ENCODE data around the gene TPRG1. TPM values are rescaled to one million over a fixed set of nuclear protein-coding genes. Genes with fewer than 3 reads are reported as not detected.

Gene TPRG1
- total RNA-seq, 4 donors from 2014 or later, result 11.7 to 37.3 (median 14.8) TPM

GRCh38 chr3:189355481-189356201, 183.9 kb downstream of the TPRG1 start:
- TF ChIP-seq, protein P1, sequence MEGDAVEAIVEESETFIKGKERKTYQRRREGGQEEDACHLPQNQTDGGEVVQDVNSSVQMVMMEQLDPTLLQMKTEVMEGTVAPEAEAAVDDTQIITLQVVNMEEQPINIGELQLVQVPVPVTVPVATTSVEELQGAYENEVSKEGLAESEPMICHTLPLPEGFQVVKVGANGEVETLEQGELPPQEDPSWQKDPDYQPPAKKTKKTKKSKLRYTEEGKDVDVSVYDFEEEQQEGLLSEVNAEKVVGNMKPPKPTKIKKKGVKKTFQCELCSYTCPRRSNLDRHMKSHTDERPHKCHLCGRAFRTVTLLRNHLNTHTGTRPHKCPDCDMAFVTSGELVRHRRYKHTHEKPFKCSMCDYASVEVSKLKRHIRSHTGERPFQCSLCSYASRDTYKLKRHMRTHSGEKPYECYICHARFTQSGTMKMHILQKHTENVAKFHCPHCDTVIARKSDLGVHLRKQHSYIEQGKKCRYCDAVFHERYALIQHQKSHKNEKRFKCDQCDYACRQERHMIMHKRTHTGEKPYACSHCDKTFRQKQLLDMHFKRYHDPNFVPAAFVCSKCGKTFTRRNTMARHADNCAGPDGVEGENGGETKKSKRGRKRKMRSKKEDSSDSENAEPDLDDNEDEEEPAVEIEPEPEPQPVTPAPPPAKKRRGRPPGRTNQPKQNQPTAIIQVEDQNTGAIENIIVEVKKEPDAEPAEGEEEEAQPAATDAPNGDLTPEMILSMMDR (IDR thresholded peaks at IDR 0.05), result no peak
- TF ChIP-seq POLR2A (IDR thresholded peaks at IDR 0.05), result no peak
- TF ChIP-seq EP300 (IDR thresholded peaks at IDR 0.05), result no peak
- Histone ChIP-seq H3K4me1 (peaks cover 0 to 20% (median 2%) of the 10 kb centered on the region in 4 donors), H3K4me3 (no peak overlapping the region), H3K9me3 (no peaks in the 10 kb centered on the region), H3K36me3 (no peaks in the 10 kb centered on the region), H3K27me3 (no peaks in the 10 kb centered on the region), H3K27ac (no peak overlapping the region)
- DNase-seq (ENCODE audit: low spot score in 2 of 2), result no peak
- 49 to 51% methylated on average over 6 of the region's 6 CpGs for WGBS, 2 donors

DNA sequence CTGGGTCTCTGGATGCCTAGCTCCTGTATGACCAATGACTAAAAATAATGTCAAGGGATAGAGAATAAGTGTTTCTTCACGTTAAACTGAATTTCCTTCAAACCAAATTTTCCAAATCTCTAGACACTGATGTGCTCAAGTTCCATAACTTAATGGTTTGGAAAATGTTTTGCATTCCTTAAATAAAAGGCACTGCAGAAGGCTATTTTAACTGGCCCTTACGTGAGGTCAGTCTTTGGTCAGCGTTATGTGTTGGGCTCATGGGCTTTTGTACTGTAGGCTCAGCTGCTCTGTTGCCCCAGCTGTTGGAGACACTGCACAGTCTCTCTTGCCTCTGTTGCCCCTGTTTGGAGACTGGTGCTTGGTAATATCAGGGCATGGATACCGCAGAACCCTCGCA, 188.5 kb downstream of the TPRG1 start:
- H3K27ac ChIP-seq, result no peak overlapping the region
- peaks cover 0 to 20% (median 2%) of the 10 kb centered on the region in 4 donors for H3K4me1 ChIP-seq
- H3K4me3 ChIP-seq, result no peak overlapping the region
- WGBS, 2 donors, result 71 to 77% methylated on average over 5 of the region's 5 CpGs
- DNase-seq (ENCODE audit: low spot score in 2 of 2), result no peak
- TF ChIP-seq POLR2A (IDR thresholded peaks at IDR 0.05), result no peak
- no peak for TF ChIP-seq EP300 (IDR thresholded peaks at IDR 0.05)
- TF ChIP-seq, protein P1 (IDR thresholded peaks at IDR 0.05), result no peak
- no peaks in the 10 kb centered on the region for H3K36me3 ChIP-seq
- H3K27me3 ChIP-seq, result no peaks in the 10 kb centered on the region
- H3K9me3 ChIP-seq, result no peaks in the 10 kb centered on the region

DNA sequence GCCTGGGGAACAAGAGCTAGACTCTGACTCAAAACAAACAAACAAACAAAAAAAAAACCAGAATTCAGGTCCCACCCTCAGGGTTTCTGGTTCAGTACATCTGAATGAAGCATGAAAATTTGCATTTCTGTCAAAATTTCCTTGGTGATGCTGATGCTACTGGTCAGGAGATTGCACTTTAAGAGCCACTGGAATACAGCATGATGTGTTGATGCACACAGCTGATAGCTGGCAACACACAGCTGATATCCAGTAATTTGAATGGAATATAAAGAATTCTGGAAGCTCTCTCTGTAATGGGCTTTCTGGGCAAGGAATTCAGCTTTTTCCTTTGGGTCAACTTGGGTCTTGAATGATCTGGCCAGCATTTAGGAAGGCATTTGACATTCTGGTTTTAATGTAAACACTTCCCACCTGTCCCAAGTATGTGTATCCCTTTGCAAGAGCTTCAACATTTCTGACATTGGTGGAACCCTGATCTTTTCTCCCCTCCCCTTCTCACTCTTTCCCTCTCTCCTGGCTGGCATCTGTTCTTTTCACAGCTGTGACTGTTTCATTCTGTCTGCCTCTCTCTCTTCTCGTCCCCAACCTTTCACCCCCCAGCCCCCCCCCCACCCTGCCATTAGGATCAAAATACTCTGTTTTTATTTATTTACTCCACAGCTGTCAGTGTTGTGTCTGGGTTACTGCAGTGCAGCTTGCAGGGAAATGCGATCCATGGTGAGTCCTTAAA, 189.5 kb downstream of the TPRG1 start:
- no peaks in the 10 kb centered on the region for H3K27me3 ChIP-seq
- DNase-seq (ENCODE audit: low spot score in 2 of 2), result no peak
- H3K4me3 ChIP-seq, result no peak overlapping the region
- no peaks in the 10 kb centered on the region for H3K9me3 ChIP-seq
- WGBS, 2 donors, result 56% methylated on average over 2 of the region's 2 CpGs
- no peaks in the 10 kb centered on the region for H3K36me3 ChIP-seq
- TF ChIP-seq EP300 (IDR thresholded peaks at IDR 0.05) (no peak), POLR2A (IDR thresholded peaks at IDR 0.05) (no peak)
- TF ChIP-seq, protein P1 (IDR thresholded peaks at IDR 0.05), result no peak
- no peak overlapping the region for H3K27ac ChIP-seq
- H3K4me1 ChIP-seq, result peaks cover 0 to 14% (median 0%) of the 10 kb centered on the region in 4 donors

GRCh38 chr3:189363590-189364255, 192.0 kb downstream of the TPRG1 start:
- H3K27me3 ChIP-seq, result no peaks in the 10 kb centered on the region
- DNase-seq (ENCODE audit: low spot score in 2 of 2), result no peak
- WGBS, 2 donors, result 32 to 33% methylated on average over 3 of the region's 3 CpGs
- H3K4me1 ChIP-seq, result peaks cover 0 to 14% (median 0%) of the 10 kb centered on the region in 4 donors
- H3K36me3 ChIP-seq, result no peaks in the 10 kb centered on the region
- no peak for TF ChIP-seq EP300 (IDR thresholded peaks at IDR 0.05)
- TF ChIP-seq POLR2A (IDR thresholded peaks at IDR 0.05), result no peak
- TF ChIP-seq, protein P1 (IDR thresholded peaks at IDR 0.05), result no peak
- no peaks in the 10 kb centered on the region for H3K9me3 ChIP-seq
- H3K4me3 ChIP-seq, result no peak overlapping the region
- no peak overlapping the region for H3K27ac ChIP-seq
